K562 (cell line): Measurements from ENCODE around the gene ULBP1. TPM values are rescaled to one million over a fixed set of nuclear protein-coding genes. Genes with fewer than 3 reads are reported as not detected.

Experiments
- AFF1 ChIP-seq, 2 experiments: fragments of 450-650 bp; IDR thresholded peaks; 2 replicates each; pipeline ENCODE4 v1.6.1; 2018; ENCODE audit warnings: mild to moderate bottlenecking in 2 of 2, low read depth in 1 of 2; ENCODE audit not compliant: partially characterized antibody in 2 of 2
- ATF1 ChIP-seq, 2 experiments: fragments of 450-650 bp in 1 of 2; IDR thresholded peaks; 2 replicates each; pipeline ENCODE4 v1.6.1; 2016; ENCODE audit warnings: missing compliant biosample characterization in 1 of 2, missing genetic modification characterization in 1 of 2
- CHCHD3 ChIP-seq: fragments of 250-450 bp; sonication (Bioruptor Pico); IDR thresholded peaks from 2 replicates; pipeline ENCODE4 v2.1.2; 2022; ENCODE audit warnings: mild to moderate bottlenecking
- EGR1 ChIP-seq: fragments of 450-650 bp; conservative IDR thresholded peaks from 2 replicates; pipeline ENCODE4 v1.6.1; 2017; ENCODE audit warnings: mild to moderate bottlenecking
- HDAC8 ChIP-seq: fragments of 450-650 bp; IDR thresholded peaks from 2 replicates; pipeline ENCODE4 v1.6.1; 2016; ENCODE audit warnings: mild to moderate bottlenecking, missing genetic modification characterization, moderate library complexity, missing compliant biosample characterization
- HNRNPUL1 ChIP-seq: fragments of 200-400 bp; formaldehyde crosslinking; IDR thresholded peaks from 2 replicates; pipeline ENCODE4 v1.6.1; 2017; ENCODE audit warnings: low read length
- KDM4B ChIP-seq, 2 experiments: fragments of 450-650 bp in 1 of 2; sonication (generic) in 1 of 2; IDR thresholded peaks; 2 replicates each; pipeline ENCODE4 v1.6.1; 2016 to 2017; ENCODE audit warnings: borderline replicate concordance in 2 of 2, antibody characterized with exemption in 1 of 2, low read depth in 1 of 2, mild to moderate bottlenecking in 1 of 2
- LARP7 ChIP-seq: fragments of 450-650 bp; IDR thresholded peaks from 2 replicates; pipeline ENCODE4 v1.6.1; 2016
- PML ChIP-seq: IDR thresholded peaks from 2 replicates; pipeline ENCODE4 v1.6.1; 2012; ENCODE audit warnings: low read length, inconsistent platforms
- RNF2 ChIP-seq: sonication (generic); IDR thresholded peaks from 2 replicates; pipeline ENCODE4 v1.6.1; 2016
- RNF219 ChIP-seq: fragments of 250-450 bp; sonication (Bioruptor Pico); IDR thresholded peaks from 2 replicates; pipeline ENCODE4 v1.5.0; 2022; ENCODE audit warnings: mild to moderate bottlenecking
- TFAM ChIP-seq: fragments of 250-450 bp; sonication (Bioruptor Pico); conservative IDR thresholded peaks from 2 replicates; pipeline ENCODE4 v1.5.0; 2021; ENCODE audit warnings: mild to moderate bottlenecking, moderate library complexity
- WHSC1 ChIP-seq: IDR thresholded peaks from one replicate; pipeline ENCODE4 v1.6.1; 2012; ENCODE audit warnings: low read length, control low read depth, inconsistent platforms
- ZFP1 ChIP-seq: fragments of 450-650 bp; formaldehyde crosslinking; IDR thresholded peaks from 2 replicates; pipeline ENCODE4 v1.4.0; 2020; ENCODE audit warnings: mild to moderate bottlenecking, mixed read lengths
- polyA plus RNA-seq, 8 experiments: library from polyadenylated mRNA; depleted of rRNA in 4 of 8; stranded (reverse) in 5 of 8; unstranded in 3 of 8; fragments of >200 nt; fragmentation: Nextera tagmentation in 2 of 8; fragmentation: Illumina TruSeq in 1 of 8; extraction: Ambion mirVana in 2 of 8; extraction: Trizol in 1 of 8; gene quantifications; 2 replicates each; pipeline versions ENCODE4 v1.2.1 to v1.2.3, GENCODE V29; 2011 to 2014; ENCODE audit warnings: inconsistent platforms in 1 of 8, missing spikeins in 1 of 8
- total RNA-seq, 7 experiments: library from RNA; depleted of rRNA in 6 of 7; stranded (reverse); fragments of >200 nt in 6 of 7; fragmentation: Illumina TruSeq in 2 of 7; extraction: Trizol in 2 of 7; gene quantifications; 2 replicates each; pipeline versions ENCODE4 v1.2.1 to v1.2.3, GENCODE V29; 2011 to 2021; ENCODE audit warnings: low replicate concordance in 1 of 7
- TF ChIP-seq, protein P1 (sequence below): fragments of 150-350 bp; conservative IDR thresholded peaks from 2 replicates; pipeline ENCODE4 v1.6.1; 2014; ENCODE audit warnings: low read length
- TF ChIP-seq, protein P2 (sequence below): fragments of 450-650 bp; formaldehyde crosslinking; IDR thresholded peaks from 2 replicates; pipeline ENCODE4 v1.4.0; 2022; ENCODE audit warnings: missing genetic modification characterization

Gene ULBP1
- total and polyA plus RNA-seq, 9 of the 15 experiments (the other 6 are each of a cell fraction or from before 2014, with no cell fraction given) = 0.33 to 6.0 (median 2.5) TPM

DNA sequence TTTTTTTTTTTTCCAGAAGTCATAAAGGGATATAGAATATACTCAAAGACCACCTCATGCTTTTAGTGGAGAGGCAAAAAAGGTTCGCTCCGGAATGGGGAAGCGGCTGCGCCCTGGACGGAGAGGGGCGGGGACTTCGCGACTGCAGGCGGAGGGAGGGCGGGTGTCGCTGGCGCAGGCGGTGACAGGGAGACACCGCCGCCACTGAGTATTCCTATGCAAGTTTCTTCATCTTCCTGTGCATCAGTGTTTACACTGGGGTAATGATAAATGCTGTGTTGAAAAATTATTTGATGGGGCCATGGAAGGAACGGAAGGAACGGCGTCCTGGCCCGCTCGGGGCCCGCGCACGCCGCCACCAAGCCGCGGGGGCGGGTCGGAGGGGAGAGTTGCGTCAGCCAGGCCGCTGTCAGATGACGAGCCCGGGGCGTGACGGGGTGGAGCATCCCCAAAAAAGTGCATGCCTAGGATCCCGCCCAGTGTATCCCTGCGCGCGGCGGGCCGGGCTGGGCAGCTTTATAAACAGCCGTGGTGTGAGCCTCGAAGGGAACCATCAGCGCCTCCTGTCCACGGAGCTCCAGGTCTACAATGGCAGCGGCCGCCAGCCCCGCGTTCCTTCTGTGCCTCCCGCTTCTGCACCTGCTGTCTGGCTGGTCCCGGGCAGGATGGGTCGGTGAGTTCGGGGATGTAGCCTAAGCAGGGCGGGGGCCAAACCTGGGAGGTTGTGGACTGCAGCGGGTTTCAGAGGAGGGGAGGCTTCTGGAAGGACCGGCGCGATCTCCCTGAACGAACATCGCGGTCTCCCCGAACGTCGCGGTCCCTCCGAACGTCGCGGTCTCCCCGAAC, at the start of gene ULBP1 (continued):
- TF ChIP-seq AFF1 (IDR thresholded peaks at IDR 0.05; ENCODE audit: low read depth in 1 of 2, partially characterized antibody in 2 of 2) (peak in 1 of 2 experiments; percentile 67), ZFP1 (CRISPR knock-in tag) (no peak), HNRNPUL1 (no peak), KDM4B (IDR thresholded peaks at IDR 0.05; ENCODE audit: borderline replicate concordance in 2 of 2, low read depth in 1 of 2) (0 out of 4 replicates have a peak, but pooled peaks of 1 of the 2 experiments have one; percentile 27), TFAM (CRISPR knock-in tag) (no peak), CHCHD3 (no peak), PML (0 out of 2 replicates have a peak, but pooled peaks have one; percentile 31), ATF1 (CRISPR knock-in tag; IDR thresholded peaks at IDR 0.05) (peak; percentile 69), ATF1 (tag; IDR thresholded peaks at IDR 0.05) (peak; percentile 98), EGR1 (peak; percentile 96), WHSC1 (no peak), LARP7 (no peak), HDAC8 (no peak), RNF2 (peak; percentile 80; the same call in 1 of the 2 replicates), RNF219 (CRISPR knock-in tag) (no peak)
- TF ChIP-seq, protein P1, sequence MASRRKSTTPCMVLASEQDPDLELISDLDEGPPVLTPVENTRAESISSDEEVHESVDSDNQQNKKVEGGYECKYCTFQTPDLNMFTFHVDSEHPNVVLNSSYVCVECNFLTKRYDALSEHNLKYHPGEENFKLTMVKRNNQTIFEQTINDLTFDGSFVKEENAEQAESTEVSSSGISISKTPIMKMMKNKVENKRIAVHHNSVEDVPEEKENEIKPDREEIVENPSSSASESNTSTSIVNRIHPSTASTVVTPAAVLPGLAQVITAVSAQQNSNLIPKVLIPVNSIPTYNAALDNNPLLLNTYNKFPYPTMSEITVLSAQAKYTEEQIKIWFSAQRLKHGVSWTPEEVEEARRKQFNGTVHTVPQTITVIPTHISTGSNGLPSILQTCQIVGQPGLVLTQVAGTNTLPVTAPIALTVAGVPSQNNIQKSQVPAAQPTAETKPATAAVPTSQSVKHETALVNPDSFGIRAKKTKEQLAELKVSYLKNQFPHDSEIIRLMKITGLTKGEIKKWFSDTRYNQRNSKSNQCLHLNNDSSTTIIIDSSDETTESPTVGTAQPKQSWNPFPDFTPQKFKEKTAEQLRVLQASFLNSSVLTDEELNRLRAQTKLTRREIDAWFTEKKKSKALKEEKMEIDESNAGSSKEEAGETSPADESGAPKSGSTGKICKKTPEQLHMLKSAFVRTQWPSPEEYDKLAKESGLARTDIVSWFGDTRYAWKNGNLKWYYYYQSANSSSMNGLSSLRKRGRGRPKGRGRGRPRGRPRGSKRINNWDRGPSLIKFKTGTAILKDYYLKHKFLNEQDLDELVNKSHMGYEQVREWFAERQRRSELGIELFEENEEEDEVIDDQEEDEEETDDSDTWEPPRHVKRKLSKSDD = 0 out of 2 replicates have a peak, but pooled peaks have one; percentile 17
- TF ChIP-seq, protein P2, sequence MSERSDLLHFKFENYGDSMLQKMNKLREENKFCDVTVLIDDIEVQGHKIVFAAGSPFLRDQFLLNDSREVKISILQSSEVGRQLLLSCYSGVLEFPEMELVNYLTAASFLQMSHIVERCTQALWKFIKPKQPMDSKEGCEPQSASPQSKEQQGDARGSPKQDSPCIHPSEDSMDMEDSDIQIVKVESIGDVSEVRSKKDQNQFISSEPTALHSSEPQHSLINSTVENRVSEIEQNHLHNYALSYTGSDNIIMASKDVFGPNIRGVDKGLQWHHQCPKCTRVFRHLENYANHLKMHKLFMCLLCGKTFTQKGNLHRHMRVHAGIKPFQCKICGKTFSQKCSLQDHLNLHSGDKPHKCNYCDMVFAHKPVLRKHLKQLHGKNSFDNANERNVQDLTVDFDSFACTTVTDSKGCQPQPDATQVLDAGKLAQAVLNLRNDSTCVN = no peak
